GM23338 (cell line): ENCODE data around the gene FCHO2.

ENCODE experiments used
- CTCF ChIP-seq, 2 experiments: fragments of 200-600 bp in 1 of 2; sonication (generic) in 1 of 2; conservative IDR thresholded peaks; 2 replicates each; pipeline versions ENCODE4 v1.5.1 to v1.6.1; 2016 to 2017; ENCODE audit warnings: antibody characterized with exemption in 2 of 2, low read depth in 2 of 2, mild to moderate bottlenecking in 2 of 2, moderate library complexity in 1 of 2
- EZH2 ChIP-seq: fragments of 200-600 bp; sonication (generic); IDR thresholded peaks from one replicate; pipeline ENCODE4 v1.8.0; 2017; ENCODE audit warnings: antibody characterized with exemption, mild to moderate bottlenecking, low read depth; ENCODE audit not compliant: unreplicated experiment
- EZH2phosphoT487 ChIP-seq: fragments of 200-600 bp; sonication (generic); IDR thresholded peaks from one replicate; pipeline ENCODE4 v1.8.1; 2018; ENCODE audit warnings: antibody characterized with exemption; ENCODE audit not compliant: unreplicated experiment
- JUNB ChIP-seq: IDR thresholded peaks from one replicate; pipeline ENCODE4 v1.6.1; 2016; ENCODE audit warnings: antibody characterized with exemption; ENCODE audit not compliant: unreplicated experiment
- POLR2AphosphoS5 ChIP-seq: IDR thresholded peaks from 2 replicates; pipeline ENCODE4 v1.6.1; 2016; ENCODE audit warnings: antibody characterized with exemption, low read depth
- REST ChIP-seq: IDR thresholded peaks from one replicate; pipeline ENCODE4 v1.6.1; 2018; ENCODE audit warnings: antibody characterized with exemption; ENCODE audit not compliant: unreplicated experiment
- ZNF331 ChIP-seq: fragments of 250-450 bp; sonication (Bioruptor Pico); IDR thresholded peaks from 2 replicates; pipeline ENCODE4 v1.5.0; 2020; ENCODE audit warnings: low read depth, mild to moderate bottlenecking, moderate library complexity

DNA sequence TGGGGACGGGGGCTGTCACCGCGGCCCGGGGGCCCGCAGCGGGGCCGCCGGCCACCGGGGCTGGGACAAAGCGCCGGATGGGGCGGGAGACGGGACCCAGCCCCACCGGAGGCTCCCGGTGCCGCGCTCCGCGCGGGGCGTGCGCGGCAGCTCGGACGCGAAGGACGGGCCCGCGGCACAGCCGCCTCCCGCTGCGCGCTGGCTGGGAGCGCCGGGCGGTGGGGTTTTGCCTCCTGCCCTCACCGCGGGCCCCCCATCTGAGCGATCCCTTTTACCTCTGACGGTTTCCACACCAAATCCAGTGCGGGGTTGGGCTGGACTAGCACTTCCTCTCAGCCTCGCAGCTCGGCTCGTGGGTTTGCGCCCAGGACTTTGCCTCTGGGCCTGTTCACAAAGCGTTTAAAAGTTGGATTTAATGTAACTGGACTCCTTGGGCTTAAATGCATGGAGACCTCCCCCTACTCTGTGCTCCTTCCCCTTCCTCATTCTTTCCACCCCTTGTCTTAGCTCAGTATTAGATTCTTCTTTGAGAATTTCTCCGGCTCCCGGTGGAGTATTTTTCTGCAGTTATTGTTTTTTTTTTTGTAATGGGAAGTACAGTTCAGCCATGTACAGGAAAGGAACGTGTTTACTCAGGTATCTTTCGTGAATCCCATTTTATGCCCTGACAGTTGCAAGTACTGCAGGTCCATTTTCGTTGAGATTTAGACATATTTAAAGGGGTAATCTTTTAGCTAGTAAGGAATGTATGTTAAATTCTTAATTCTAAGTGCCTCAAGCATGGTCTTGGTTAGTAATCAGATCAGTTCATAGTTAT is 691 bp downstream of the FCHO2 start:
- no peak for TF ChIP-seq EZH2
- TF ChIP-seq REST, result no peak
- TF ChIP-seq CTCF (conservative IDR thresholded peaks at IDR 0.05; ENCODE audit: low read depth in 2 of 2), result no peak
- TF ChIP-seq POLR2AphosphoS5, result no peak
- TF ChIP-seq EZH2phosphoT487, result no peak
- no peak for TF ChIP-seq JUNB
- no peak for TF ChIP-seq ZNF331 (CRISPR knock-in tag)
